GM12874 (cell line): ENCODE results near the gene PDE4D.

ENCODE experiments used
- TF ChIP-seq, protein P1 (sequence below): IDR thresholded peaks from 2 replicates; pipeline ENCODE4 v1.5.1; 2011; ENCODE audit warnings: low read depth, mild to moderate bottlenecking, control low read depth, low read length, moderate library complexity; ENCODE audit not compliant: insufficient read depth

PDE4D gene

DNA sequence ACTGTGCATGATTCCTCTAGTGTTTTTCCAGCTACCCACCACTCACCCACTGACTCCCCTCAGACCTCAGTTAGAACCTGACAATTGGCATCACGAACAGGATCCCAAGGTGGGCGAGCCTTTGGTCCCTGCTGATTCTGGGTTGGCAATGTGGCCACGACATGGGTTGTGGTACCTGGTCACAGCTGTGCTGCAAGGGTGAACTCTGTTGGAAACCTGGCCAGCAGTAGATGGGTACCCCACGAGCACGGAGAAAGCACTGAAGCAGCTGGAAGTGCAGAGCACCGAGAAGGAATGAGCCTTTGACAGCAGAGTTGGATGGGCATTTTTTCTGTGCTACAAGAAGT, 180.1 kb downstream of the PDE4D start:
- TF ChIP-seq, protein P1, sequence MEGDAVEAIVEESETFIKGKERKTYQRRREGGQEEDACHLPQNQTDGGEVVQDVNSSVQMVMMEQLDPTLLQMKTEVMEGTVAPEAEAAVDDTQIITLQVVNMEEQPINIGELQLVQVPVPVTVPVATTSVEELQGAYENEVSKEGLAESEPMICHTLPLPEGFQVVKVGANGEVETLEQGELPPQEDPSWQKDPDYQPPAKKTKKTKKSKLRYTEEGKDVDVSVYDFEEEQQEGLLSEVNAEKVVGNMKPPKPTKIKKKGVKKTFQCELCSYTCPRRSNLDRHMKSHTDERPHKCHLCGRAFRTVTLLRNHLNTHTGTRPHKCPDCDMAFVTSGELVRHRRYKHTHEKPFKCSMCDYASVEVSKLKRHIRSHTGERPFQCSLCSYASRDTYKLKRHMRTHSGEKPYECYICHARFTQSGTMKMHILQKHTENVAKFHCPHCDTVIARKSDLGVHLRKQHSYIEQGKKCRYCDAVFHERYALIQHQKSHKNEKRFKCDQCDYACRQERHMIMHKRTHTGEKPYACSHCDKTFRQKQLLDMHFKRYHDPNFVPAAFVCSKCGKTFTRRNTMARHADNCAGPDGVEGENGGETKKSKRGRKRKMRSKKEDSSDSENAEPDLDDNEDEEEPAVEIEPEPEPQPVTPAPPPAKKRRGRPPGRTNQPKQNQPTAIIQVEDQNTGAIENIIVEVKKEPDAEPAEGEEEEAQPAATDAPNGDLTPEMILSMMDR, result no peak

DNA sequence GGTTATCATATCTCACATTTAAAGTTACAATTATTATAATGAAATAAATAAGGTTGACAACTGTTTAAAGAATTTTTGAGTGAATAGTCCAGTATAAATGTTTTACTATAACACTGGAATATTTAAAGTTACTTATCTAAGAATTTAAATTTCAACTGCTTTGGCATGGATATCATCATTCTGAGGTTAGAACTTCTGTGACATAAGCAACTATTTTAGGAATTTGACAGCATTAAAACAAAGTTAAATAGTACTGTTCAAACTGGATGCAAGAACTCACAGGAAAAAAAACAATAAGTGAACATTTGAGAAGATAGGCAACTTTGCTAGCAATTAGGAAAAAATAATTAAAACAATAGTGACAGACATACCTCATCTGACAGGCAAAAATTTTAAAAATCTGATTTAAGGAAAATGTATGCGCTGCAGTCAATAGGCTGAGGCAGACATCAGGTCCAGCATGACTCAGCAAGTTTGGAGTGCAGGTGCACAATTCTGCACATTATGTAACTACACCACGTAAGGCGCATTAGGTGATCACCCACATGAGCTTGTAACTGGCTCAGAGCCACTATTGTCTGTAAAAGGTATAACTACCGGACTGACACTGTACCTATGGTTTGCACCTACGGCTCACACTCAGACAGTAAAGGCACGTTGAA, 180.6 kb downstream of the PDE4D start:
- TF ChIP-seq, protein P1, result no peak

DNA sequence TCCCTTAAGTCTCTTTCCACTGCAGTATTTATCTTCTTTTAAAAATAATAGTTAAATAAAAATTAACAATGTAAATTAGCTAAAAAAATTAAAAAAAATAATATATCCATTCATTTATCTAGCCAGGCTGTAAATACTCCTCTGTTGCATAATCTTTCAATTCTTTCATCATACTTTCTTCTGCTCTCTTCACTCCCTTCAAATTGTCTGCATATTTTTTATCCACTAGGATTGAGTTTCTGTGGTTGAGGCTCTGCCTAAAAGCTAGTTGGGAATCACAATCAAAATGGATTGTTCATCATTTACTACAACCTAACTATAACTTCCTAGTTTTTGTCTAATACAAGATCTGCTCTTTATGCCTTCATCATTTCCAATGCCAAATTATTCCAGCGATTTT, 182.2 kb downstream of the PDE4D start:
- TF ChIP-seq, protein P1, result no peak

DNA sequence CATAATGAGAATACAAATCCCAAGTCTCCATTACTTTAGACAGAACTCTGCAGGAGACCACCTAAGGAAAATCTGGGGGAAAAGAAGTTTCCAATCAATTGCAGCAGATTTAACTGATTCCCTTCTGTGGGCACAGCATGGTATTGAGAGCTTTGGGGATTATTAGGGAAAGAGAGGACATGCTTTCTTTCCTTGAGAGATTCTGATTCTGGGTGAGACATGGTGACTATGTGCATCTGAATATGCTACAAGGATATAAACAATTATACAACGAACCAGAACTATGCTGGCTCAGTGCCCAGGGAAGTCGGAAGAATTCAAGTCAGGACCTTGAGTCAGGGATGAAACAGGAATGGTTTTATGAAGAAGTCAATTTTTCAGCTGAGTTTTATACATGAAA, 183.7 kb downstream of the PDE4D start:
- TF ChIP-seq, protein P1, result no peak

DNA sequence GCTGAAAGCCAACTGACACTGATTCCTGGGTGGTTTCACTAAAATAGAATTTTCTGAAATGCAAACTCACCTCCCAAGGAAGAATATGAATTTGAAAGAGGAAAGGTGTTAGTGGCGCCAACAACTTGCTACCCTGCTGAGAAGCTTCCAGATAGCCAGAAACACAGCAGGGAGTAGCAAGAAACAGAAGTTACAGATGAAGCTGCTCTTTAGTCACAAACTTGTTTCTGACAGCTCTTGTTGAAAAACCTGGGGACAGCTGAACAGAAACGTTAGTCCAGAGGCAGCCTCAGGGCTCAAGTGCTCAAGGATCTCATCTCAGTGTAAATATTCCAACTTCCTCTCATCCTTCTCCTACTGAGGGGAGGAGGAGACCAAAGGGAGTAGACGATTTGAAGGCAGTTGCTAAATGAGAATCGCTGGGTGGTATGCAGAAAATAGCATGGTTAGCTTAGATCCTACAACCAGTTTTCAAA, 184.1 kb downstream of the PDE4D start:
- TF ChIP-seq, protein P1, result no peak

DNA sequence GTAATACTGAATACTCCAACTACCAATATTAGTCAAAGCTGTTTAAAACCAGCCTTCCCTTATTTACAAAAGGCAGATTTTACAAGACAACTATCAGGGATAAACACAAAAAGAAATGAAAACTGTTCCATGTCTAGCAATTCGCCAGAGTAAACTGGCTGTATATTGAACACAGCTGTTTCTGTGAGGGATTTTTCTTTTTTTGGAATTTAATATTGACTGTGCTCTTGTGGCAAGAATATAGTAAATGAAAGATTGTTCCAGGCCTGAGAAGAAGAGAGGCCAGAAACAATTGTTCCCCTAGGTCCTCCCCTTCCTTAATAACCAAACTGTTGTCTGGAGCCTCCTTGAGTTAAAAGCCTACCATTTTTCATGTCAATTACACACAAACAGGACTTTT, 188.6 kb downstream of the PDE4D start:
- TF ChIP-seq, protein P1, result no peak

DNA sequence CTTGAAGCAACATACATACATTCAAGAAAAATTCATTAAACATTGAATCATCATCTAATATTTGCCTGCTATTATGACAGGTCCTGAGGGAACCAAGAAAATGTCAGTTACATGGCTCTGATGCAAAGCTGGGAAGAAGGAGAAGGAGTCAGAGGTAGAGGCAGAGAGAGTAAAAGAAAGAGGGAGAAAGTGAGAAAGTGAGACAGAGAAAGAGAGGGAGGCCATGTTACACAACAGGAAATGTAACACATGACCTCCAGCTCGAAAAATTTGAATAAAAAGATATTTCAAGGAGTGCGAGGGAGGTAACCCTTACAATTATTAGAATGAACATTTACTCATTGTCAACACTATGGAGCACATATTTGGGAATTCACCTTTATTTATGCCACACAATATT, 189.7 kb downstream of the PDE4D start:
- TF ChIP-seq, protein P1, result no peak
